Keratinocyte (primary cell): ENCODE results near the gene CGNL1. TPM values are rescaled to one million over a fixed set of nuclear protein-coding genes. Genes with fewer than 3 reads are reported as not detected.

ENCODE experiments used
- DNase-seq: peaks from one replicate; pipeline ENCODE4 v3.0.0-alpha.2; 2011; ENCODE audit warnings: low read depth, missing footprints, low spot score
- FAIRE-seq: peaks from 2 replicates; lab custom pipeline; 2011; peaks lifted over from hg19 to GRCh38; lab: Jason Lieb, UNC
- H2AFZ ChIP-seq: 2 replicates; pipeline ENCODE4 v1.6.0; 2012; ENCODE audit warnings: low read length, control low read depth, inconsistent platforms; ENCODE audit not compliant: control insufficient read depth
- H3K27ac ChIP-seq: 2 replicates; pipeline ENCODE4 v1.5.1; 2011; ENCODE audit warnings: low read length; ENCODE audit not compliant: control insufficient read depth, insufficient read depth
- H3K27me3 ChIP-seq: 3 replicates; pipeline ENCODE4 v1.6.0; 2011; ENCODE audit warnings: low read length; ENCODE audit not compliant: control insufficient read depth, insufficient read depth; ENCODE audit errors: extremely low read depth
- H3K36me3 ChIP-seq, 2 experiments: 2 replicates in 1 of 2; 3 replicates in 1 of 2; pipeline ENCODE4 v1.5.1; 2011; ENCODE audit warnings: low read length in 2 of 2, mild to moderate bottlenecking in 1 of 2; ENCODE audit not compliant: control insufficient read depth in 2 of 2, insufficient read depth in 2 of 2; ENCODE audit errors: extremely low read depth in 1 of 2
- H3K4me1 ChIP-seq: 3 replicates; pipeline ENCODE4 v1.5.1; 2011; ENCODE audit warnings: low read length; ENCODE audit not compliant: control insufficient read depth, insufficient read depth; ENCODE audit errors: extremely low read depth
- H3K4me2 ChIP-seq: 3 replicates; pipeline ENCODE4 v1.6.0; 2011; ENCODE audit warnings: low read depth, low read length; ENCODE audit not compliant: control insufficient read depth, insufficient read depth; ENCODE audit errors: extremely low read depth
- H3K4me3 ChIP-seq, 3 experiments: fragments of 200-600 bp in 1 of 3; sonication (generic) in 1 of 3; 2 replicates in 2 of 3; 3 replicates in 1 of 3; pipeline ENCODE4 v1.5.1; 2011 to 2016; ENCODE audit warnings: low read length in 3 of 3, mild to moderate bottlenecking in 3 of 3, control low read depth in 2 of 3, inconsistent platforms in 1 of 3, low read depth in 1 of 3, mixed read lengths in 1 of 3, mixed run types in 1 of 3, moderate library complexity in 1 of 3; ENCODE audit not compliant: control insufficient read depth in 2 of 3, insufficient read depth in 2 of 3; ENCODE audit errors: extremely low read depth in 1 of 3
- H3K79me2 ChIP-seq: 2 replicates; pipeline ENCODE4 v1.6.0; 2012; ENCODE audit warnings: low read length; ENCODE audit not compliant: control insufficient read depth, insufficient read depth
- H3K9ac ChIP-seq: 3 replicates; pipeline ENCODE4 v1.6.0; 2011; ENCODE audit warnings: low read length; ENCODE audit not compliant: control insufficient read depth, insufficient read depth; ENCODE audit errors: extremely low read depth
- H3K9me1 ChIP-seq: 3 replicates; pipeline ENCODE4 v1.6.0; 2011; ENCODE audit warnings: low read length; ENCODE audit not compliant: control insufficient read depth, insufficient read depth; ENCODE audit errors: extremely low read depth
- H3K9me3 ChIP-seq: 2 replicates; pipeline ENCODE4 v1.5.1; 2012; ENCODE audit warnings: low read depth, low read length; ENCODE audit not compliant: control insufficient read depth
- H4K20me1 ChIP-seq: 3 replicates; pipeline ENCODE4 v1.6.0; 2011; ENCODE audit warnings: low read length; ENCODE audit not compliant: control insufficient read depth, insufficient read depth; ENCODE audit errors: extremely low read depth
- CTCF ChIP-seq, 3 experiments: IDR thresholded peaks in 1 of 3; conservative IDR thresholded peaks in 1 of 3; optimal IDR thresholded peaks in 1 of 3; 2 replicates in 2 of 3; 3 replicates in 1 of 3; pipeline versions ENCODE3 to v1.5.1; 2011; ENCODE audit warnings: low read length in 3 of 3, mild to moderate bottlenecking in 3 of 3, moderate library complexity in 2 of 3, control low read depth in 1 of 3, inconsistent platforms in 1 of 3; ENCODE audit not compliant: insufficient read depth in 2 of 3; ENCODE audit errors: extremely low read depth in 1 of 3
- EZH2 ChIP-seq: IDR thresholded peaks from one replicate; pipeline ENCODE4 v1.6.1; 2012; ENCODE audit warnings: inconsistent platforms, mild to moderate bottlenecking, low read length, moderate library complexity
- dilution Hi-C: fragments of 300-500 bp; cut with MboI; formaldehyde crosslinking; loops from one replicate; pipeline ENCODE4 v1.7.0; 2020; ENCODE audit warnings: low sequenced_read_pairs; ENCODE audit not compliant: extremely low pct_ligation_motif_present
- polyA plus RNA-seq, 5 experiments: library from polyadenylated mRNA; depleted of rRNA in 3 of 5; stranded (reverse) in 3 of 5; stranded (forward) in 1 of 5; unstranded in 1 of 5; fragments of >200 nt; gene quantifications; 1 replicate in 1 of 5; 2 replicates in 3 of 5; 3 replicates in 1 of 5; pipeline versions ENCODE4 v1.2.1 to v1.2.3, GENCODE V29; 2011 to 2012; ENCODE audit warnings: missing spikeins in 2 of 5, low read depth in 1 of 5, low replicate concordance in 1 of 5

Gene CGNL1
- polyA plus RNA-seq, 1 donor (not counting 4 experiments of a cell fraction or from before 2014, with no cell fraction given) = 0.05 TPM

- no peak overlapping the region for H3K9ac ChIP-seq
- no peaks in the 10 kb centered on the region for H3K9me1 ChIP-seq
- no peaks in the 10 kb centered on the region for H4K20me1 ChIP-seq
- H3K27ac ChIP-seq = no peak overlapping the region
- no peaks in the 10 kb centered on the region for H3K9me3 ChIP-seq
- H3K4me1 ChIP-seq = no peaks in the 10 kb centered on the region
- H2AFZ ChIP-seq = no peak overlapping the region
- TF ChIP-seq CTCF (optimal IDR thresholded peaks at IDR 0.05 in 1 of 3, IDR thresholded peaks at IDR 0.05 in 1 of 3, conservative IDR thresholded peaks at IDR 0.05 in 1 of 3; ENCODE audit: extremely low read depth in 1 of 3, insufficient read depth in 2 of 3, low read length in 3 of 3) (no peak), EZH2 (no peak)
- no peak overlapping the region for H3K4me3 ChIP-seq
- H3K79me2 ChIP-seq = no peaks in the 10 kb centered on the region
- no peak for FAIRE-seq
- dilution Hi-C loops = loop anchor here (25.0 kb wide), 1 partner anchor 196 kb away; no protein-coding TSS in a partner anchor
- no peaks in the 10 kb centered on the region for H3K36me3 ChIP-seq
- H3K4me2 ChIP-seq = no peak overlapping the region
- no peaks in the 10 kb centered on the region for H3K27me3 ChIP-seq
- DNase-seq = no peak
Observed at GRCh38 chr15:57532731-57533447, 156.6 kb downstream of the CGNL1 start.

DNA sequence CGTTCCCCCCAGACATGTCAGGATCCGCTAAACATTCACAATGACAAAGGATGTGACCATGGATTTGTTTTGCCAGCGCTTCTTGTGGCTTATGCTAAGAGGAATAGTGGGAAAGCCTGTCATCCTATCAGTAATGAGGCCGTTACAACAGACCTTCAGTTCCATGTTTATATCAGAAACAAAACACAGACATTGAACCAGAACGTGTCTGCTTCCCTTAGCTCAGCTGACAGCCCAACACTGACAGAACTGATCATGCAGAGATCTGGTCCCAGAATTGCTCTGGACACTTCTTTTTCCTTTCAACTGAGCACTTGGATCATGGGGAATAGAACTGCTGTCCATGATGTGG is 157.1 kb downstream of the CGNL1 start:
- DNase-seq (no peak), FAIRE-seq (no peak)
- Histone ChIP-seq H3K27ac (no peak overlapping the region), H3K4me3 (no peak overlapping the region), H3K9me3 (no peaks in the 10 kb centered on the region), H3K9me1 (no peaks in the 10 kb centered on the region), H3K9ac (no peak overlapping the region), H3K4me1 (no peaks in the 10 kb centered on the region), H3K4me2 (no peak overlapping the region), H2AFZ (no peak overlapping the region), H4K20me1 (no peaks in the 10 kb centered on the region), H3K79me2 (no peaks in the 10 kb centered on the region), H3K27me3 (no peaks in the 10 kb centered on the region), H3K36me3 (no peaks in the 10 kb centered on the region)
- no peak for TF ChIP-seq EZH2
- TF ChIP-seq CTCF (optimal IDR thresholded peaks at IDR 0.05 in 1 of 3, IDR thresholded peaks at IDR 0.05 in 1 of 3, conservative IDR thresholded peaks at IDR 0.05 in 1 of 3; ENCODE audit: extremely low read depth in 1 of 3, insufficient read depth in 2 of 3, low read length in 3 of 3) = no peak
- dilution Hi-C loops = loop anchor here (25.0 kb wide), 1 partner anchor 196 kb away; no protein-coding TSS in a partner anchor
